ENCODE results near the gene DLL4.

The DLL4 gene

GRCh38 chr15:40906091-40906990 lies 22.8 kb upstream of the DLL4 start:
- DNase-seq (ENCODE audit: low spot score) = peak; percentile 41

DNA sequence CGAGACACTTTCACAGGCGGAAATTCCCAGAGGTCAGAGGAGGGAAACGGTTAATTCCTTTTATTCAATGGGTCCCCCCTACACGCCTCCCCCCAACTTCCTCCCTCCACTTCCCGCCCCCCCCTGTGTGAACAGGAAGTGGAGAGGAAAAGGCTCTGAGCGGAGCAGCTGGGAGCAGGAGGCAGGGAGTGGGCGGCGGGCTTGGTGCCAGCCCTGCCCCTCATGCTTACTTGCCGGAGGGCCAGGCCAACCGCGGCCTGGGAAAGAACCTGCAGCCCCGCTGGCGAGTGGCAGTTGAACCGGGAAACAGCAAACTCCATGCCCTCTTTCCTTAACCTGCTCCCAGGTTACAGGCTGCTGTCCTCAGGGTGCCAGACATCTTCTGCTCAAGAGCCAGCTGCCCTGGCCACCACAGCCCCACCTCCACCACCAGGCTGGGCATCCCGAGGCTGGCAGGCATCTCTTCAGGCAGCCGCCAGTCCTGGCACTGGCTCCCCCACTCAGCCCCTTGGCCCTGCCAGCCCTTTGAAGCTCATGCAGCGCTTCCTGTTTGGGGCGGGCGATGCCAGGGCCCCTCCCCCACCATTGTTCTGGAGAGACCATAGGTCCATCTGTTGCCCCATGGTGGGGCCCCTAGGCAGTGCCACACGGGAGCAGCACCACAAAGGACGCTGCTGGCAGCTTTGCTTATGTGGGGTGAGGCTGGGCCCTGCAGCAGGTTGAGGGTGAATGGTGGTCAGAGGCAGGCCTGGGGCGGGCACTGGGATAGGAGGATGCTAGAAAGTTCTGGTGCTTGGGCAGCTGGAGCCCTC lies 21.9 kb upstream of the DLL4 start:
- no peak for DNase-seq (ENCODE audit: low spot score)

GRCh38 chr15:40908095-40908494 lies 21.0 kb upstream of the DLL4 start:
- no peak for DNase-seq (ENCODE audit: low spot score)

- no peak for DNase-seq (ENCODE audit: low spot score)
Measured at GRCh38 chr15:40909662-40910630, 19.2 kb upstream of the DLL4 start.

GRCh38 chr15:40911141-40911540 lies 18.0 kb upstream of the DLL4 start:
- DNase-seq (ENCODE audit: low spot score) = no peak

- DNase-seq (ENCODE audit: low spot score) = no peak
Measured at GRCh38 chr15:40911693-40912092, 17.4 kb upstream of the DLL4 start.

- DNase-seq (ENCODE audit: low spot score) = no peak
Measured at GRCh38 chr15:40912478-40912877, 16.7 kb upstream of the DLL4 start.

DNA sequence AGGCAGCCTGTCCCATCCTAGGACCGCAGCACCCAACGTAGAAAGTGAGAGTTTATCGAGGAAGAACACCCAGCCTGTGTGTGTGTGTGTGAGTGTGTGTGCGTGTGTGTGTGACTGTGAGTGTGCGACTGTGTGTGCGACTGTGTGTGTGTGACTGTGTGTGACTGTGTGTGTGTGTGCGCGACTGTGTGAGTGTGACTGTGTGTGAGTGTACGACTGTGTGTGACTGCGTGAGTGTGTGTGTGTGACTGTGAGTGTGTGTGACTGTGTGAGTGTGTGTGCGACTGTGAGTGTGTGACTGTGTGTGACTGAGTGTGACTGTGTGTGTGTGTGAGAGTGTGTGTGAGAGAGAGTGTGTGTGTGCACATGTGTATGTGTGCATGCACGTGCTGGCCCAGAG lies 15.1 kb upstream of the DLL4 start:
- no peak for DNase-seq (ENCODE audit: low spot score)

DNA sequence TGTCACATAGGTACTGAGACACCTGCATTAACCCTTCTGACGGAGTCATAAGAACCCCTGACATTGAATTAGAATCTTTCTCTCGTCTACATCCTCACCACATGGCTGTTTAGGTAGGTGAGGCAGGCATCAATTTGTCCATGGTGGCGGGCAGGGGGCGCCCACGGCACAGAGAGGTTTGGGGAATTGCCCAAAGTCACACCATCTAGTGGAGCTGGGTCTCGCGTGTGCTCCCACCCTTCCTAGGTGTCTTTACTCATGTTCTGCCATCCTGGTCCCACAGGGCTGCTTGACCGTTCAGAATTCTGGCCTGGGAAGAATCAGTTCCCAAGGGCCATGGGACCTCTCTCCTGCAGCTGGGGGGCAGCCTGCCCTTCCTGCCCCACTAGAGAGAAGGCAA lies 14.7 kb upstream of the DLL4 start:
- no peak for DNase-seq (ENCODE audit: low spot score)

DNA sequence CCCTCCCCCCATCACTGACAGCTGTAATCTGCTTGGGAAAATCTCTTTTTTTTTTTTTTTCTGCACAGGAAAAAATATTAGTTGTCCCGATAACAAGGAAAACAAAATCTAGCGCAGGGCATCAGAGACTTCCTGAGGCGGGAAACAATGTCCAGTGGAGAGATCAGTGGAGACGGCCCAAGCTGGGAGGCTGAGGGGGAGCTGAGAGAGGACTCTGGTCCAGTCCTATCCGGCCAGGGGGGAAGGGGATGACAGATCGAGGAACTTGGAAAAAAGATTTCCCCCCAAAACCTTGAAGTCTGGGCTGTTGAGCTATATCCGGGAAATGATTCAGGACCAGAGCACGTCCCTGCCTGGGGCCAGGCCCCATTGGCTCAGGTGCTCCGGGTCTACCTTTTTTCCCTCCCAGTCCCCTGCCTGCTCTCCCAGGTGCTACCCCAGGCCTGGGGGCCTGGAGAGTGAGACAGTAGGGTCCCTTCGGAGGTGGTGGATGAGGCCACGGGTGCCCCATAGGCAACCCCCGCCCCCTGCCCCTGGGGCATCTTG lies 14.0 kb upstream of the DLL4 start:
- no peak for DNase-seq (ENCODE audit: low spot score)

DNA sequence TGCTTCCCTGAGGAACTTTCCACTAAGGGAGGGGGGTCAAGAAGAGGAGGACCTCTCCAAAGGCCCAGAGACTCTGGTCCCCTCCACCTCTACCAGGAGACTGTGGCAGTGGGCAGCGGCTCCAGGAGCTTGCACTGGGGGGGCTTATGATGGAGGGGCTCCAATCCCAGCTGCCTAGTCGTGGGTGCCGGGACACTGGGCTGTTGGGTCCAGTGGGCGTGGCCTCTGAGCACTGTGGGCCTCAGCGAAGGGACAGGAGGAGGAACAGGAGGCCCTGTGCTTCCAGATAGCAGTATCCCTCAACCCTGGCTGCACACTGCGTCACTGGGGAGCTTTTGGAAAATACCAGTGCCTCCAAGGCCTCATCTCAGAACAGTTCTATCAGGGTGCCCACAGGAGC lies 13.5 kb upstream of the DLL4 start:
- no peak for DNase-seq (ENCODE audit: low spot score)

DNA sequence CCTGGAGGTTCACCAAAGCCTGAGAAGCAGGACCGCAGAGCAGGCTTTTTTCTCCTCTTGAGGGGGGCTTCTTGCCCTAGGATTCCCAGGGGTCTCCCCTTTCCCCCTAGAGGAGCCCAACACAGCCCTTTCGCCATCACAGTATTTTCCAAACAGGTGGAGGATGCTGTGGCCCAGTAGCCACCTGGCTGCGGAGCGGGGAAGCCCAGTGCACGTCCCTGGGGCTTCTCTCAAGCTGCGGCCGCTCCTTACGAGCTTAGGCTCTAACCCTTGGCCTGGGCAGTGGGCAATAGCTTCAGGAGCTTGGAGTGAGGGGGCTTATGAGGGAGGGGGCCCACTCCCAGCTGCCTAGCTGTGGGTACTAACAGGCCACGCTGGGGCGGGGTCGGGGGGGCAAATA lies 11.6 kb upstream of the DLL4 start:
- no peak for DNase-seq (ENCODE audit: low spot score)

DNA sequence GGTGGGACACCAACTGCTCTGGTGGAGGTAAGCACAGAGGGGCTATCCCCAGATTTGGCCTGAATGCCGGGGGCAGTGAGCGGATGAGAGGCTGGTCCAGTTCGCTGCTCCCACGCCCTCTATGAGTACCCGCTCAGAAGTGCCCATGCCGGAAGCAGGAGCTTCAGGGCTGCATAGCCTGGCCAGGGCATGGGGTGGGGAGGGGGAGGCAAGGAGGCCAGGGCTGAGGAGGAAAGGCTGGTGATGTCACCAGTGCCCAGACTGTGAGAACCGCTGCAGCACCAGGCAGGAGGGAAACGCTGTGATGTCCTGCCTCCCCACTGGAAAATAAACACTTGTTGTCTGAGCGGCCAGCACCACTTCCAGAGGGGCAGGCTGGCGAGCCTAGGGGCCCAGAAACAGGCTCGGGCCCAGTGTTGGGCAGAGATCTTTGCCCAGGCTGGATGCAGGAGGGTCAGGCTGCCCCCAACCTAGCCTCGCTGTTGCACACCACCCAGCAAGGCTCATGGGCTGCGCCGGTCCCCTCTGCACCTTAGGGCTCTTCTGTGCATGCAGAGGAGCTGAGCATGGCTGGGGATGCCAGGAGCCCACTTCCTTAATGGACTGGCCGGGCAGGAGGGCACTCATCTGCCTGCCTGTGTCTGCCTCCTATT lies 10.9 kb upstream of the DLL4 start:
- no peak for DNase-seq (ENCODE audit: low spot score)

- no peak for DNase-seq (ENCODE audit: low spot score)
Measured at GRCh38 chr15:40918799-40919392, 10.2 kb upstream of the DLL4 start.

DNA sequence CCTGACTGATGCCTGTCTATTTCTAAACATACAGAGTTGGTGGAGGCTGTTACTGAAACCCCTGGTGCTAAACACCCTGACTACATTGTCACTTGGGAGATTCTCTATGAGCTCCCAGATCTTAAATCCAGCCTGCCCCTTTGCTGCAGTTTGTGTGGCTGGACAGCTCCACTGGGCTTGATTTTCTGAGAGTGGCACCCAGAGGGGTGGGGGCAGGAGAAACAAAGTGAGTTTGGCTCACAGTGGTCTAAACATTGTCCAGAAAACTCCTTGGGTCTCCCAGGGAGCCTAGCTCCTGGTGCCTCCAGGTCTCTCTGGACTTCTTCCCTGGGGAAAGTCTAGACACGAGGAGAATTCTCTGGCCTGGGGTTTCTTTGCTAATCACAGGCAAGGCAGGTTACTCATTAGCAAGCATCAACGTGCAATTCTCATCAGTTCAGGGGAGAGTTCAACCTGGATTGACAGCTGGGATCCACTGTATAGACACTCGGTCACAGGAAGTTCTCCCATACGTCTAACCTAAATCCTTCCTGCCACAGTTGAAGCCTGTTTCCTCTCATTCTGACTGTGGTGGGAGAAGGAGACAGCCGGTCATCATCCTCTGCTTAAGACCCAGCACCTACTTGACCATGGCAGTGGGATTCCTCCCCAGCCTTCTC lies 7.1 kb upstream of the DLL4 start:
- no peak for DNase-seq (ENCODE audit: low spot score)

- DNase-seq (ENCODE audit: low spot score) = no peak
Measured at GRCh38 chr15:40922608-40923005, 6.5 kb upstream of the DLL4 start.

GRCh38 chr15:40923551-40923950 lies 5.6 kb upstream of the DLL4 start:
- no peak for DNase-seq (ENCODE audit: low spot score)

DNA sequence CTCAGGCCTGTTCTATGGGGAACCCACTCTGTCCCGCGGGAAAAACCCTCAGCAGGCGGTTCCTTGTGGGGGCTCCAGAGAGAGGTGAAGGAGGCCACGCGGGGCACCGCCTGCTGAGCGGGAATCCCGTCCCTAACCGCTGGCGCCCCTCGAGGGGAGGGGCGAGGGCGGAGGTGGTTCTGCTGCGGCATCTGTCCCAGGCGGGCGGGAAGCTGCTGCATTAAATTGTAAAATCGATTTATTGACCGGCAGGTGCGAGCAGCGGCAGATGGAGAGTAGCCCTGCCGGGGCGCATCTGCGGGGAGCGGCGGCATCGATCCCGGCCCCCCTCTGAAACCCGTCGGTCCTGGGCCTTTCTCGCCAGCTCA lies 3.7 kb upstream of the DLL4 start:
- no peak for DNase-seq (ENCODE audit: low spot score)

DNA sequence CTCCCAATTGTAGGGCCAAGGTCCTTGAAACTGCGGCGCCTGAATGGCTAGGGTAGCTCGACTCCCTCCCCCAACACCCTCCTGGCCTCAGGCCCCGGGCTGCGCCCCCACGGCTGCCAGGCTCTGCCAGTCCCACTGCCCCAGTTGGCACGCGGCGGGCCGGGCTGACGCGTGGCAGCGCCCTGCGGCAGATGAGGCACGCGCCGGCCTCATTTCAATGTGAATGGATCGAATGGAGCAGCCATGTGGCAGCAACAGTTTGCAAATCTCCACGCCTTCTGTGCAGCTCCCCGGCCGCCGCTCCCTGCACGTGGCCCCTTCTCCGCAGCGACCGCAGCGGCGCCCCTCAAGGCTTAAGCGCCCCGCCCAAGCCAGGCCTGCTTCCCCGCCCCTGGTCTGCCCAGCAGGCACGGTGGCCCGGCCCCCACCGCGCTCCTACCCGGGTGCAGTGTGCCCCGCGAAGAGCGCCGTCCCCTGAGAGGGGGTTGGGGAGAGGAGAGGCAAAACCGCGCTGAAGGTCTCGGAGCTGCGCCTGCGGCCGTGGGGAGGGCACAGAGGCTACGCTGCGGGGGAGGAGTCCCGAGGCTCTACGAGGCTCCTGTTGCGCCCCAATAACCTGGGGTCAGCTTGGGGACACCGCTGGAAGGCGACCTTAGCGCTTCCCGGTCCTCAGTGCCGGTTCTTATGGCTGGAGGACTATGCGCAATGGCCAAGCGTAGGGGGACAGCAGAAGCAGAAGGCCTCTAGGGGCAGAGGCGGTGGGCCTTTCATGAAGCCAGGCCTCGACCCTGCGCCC lies 3.1 kb upstream of the DLL4 start:
- no peak for DNase-seq (ENCODE audit: low spot score)
